IMR-90 (cell line): ENCODE measurements around the gene BMP2K.

Source experiments
- BHLHE40 ChIP-seq: fragments of 150-350 bp; IDR thresholded peaks from 2 replicates; pipeline ENCODE4 v1.6.1; 2016; ENCODE audit warnings: mild to moderate bottlenecking, low read depth, low read length
- CEBPB ChIP-seq: IDR thresholded peaks from 2 replicates; pipeline ENCODE4 v1.6.1; 2012; ENCODE audit warnings: low read depth, low read length, improper control_type of control experiment
- CTCF ChIP-seq: conservative IDR thresholded peaks from 2 replicates; pipeline ENCODE4 v1.5.1; 2012; ENCODE audit warnings: mild to moderate bottlenecking, low read depth, low read length, improper control_type of control experiment
- MAFK ChIP-seq: IDR thresholded peaks from 2 replicates; pipeline ENCODE4 v1.6.1; 2012; ENCODE audit warnings: low read depth, low read length, improper control_type of control experiment
- MAZ ChIP-seq: IDR thresholded peaks from 2 replicates; pipeline ENCODE4 v1.6.1; 2012; ENCODE audit warnings: low read depth, mild to moderate bottlenecking, low read length, improper control_type of control experiment, moderate library complexity, borderline replicate concordance
- MXI1 ChIP-seq: IDR thresholded peaks from 2 replicates; pipeline ENCODE4 v1.6.1; 2012; ENCODE audit warnings: low read depth, mild to moderate bottlenecking, low read length, moderate library complexity, borderline replicate concordance
- NFE2L2 ChIP-seq: fragments of 150-350 bp; IDR thresholded peaks from 2 replicates; pipeline ENCODE4 v1.6.1; 2016; ENCODE audit warnings: low read depth, mild to moderate bottlenecking, low read length
- POLR2A ChIP-seq: IDR thresholded peaks from 2 replicates; pipeline ENCODE4 v1.6.1; 2012; ENCODE audit warnings: mild to moderate bottlenecking, low read depth, low read length
- RAD21 ChIP-seq: IDR thresholded peaks from 2 replicates; pipeline ENCODE4 v1.6.1; 2012; ENCODE audit warnings: low read length, improper control_type of control experiment
- RCOR1 ChIP-seq: IDR thresholded peaks from 2 replicates; pipeline ENCODE4 v1.6.1; 2012; ENCODE audit warnings: mild to moderate bottlenecking, low read length, improper control_type of control experiment; ENCODE audit not compliant: insufficient replicate concordance
- RFX5 ChIP-seq: IDR thresholded peaks from 2 replicates; pipeline ENCODE4 v1.8.0; 2012; ENCODE audit warnings: low read depth, mild to moderate bottlenecking, low read length, moderate library complexity
- SMC3 ChIP-seq: fragments of 150-350 bp; IDR thresholded peaks from 2 replicates; pipeline ENCODE4 v1.6.1; 2016; ENCODE audit warnings: low read depth, mild to moderate bottlenecking, antibody characterized with exemption, low read length, moderate library complexity
- TF ChIP-seq, protein P1 (sequence below): fragments of 150-350 bp; IDR thresholded peaks from 2 replicates; pipeline ENCODE4 v1.6.1; 2017; ENCODE audit warnings: mild to moderate bottlenecking, antibody characterized with exemption, low read length, low read depth

DNA sequence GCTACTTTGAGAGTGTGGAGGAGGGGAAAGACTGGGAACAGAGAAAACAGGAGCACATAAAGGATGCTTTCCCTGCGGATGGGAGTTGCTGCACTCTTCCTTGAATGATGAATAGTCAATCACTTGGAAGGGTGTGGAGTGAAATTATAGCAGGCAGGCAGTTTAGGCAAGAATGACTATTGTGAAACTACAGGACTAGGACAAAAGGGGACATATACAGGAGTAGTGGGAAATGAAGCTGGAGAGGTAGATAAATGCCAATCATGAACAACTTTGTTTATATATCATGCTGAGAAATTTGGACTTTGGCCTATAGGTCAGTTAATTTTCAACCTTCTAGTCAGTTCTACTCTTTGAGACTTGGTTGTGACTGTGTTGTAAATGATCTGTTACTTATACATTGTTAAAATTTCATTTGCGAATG is 86.2 kb downstream of the BMP2K start:
- TF ChIP-seq CTCF: no peak
- TF ChIP-seq BHLHE40: no peak
- TF ChIP-seq POLR2A: no peak
- TF ChIP-seq MAZ: no peak
- TF ChIP-seq NFE2L2: no peak
- no peak for TF ChIP-seq SMC3
- no peak for TF ChIP-seq MXI1
- TF ChIP-seq RAD21: no peak
- TF ChIP-seq RFX5: no peak
- 0 out of 2 replicates have a peak, but pooled peaks have one; percentile 2 for TF ChIP-seq CEBPB
- TF ChIP-seq MAFK: no peak
- no peak for TF ChIP-seq RCOR1
- TF ChIP-seq, protein P1, sequence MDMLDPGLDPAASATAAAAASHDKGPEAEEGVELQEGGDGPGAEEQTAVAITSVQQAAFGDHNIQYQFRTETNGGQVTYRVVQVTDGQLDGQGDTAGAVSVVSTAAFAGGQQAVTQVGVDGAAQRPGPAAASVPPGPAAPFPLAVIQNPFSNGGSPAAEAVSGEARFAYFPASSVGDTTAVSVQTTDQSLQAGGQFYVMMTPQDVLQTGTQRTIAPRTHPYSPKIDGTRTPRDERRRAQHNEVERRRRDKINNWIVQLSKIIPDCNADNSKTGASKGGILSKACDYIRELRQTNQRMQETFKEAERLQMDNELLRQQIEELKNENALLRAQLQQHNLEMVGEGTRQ: no peak
